HEK293T (cell line): ENCODE results near the gene SSH2.

ENCODE experiments used
- ELF4 ChIP-seq: fragments of 450-650 bp; IDR thresholded peaks from 2 replicates; pipeline ENCODE4 v1.6.1; 2017; ENCODE audit warnings: antibody characterized with exemption
- FOXA1 ChIP-seq: fragments of 450-650 bp; IDR thresholded peaks from 2 replicates; pipeline ENCODE4 v1.6.1; 2016; ENCODE audit warnings: mild to moderate bottlenecking
- SUZ12 ChIP-seq: fragments of 450-650 bp; IDR thresholded peaks from 2 replicates; pipeline ENCODE4 v1.6.1; 2016; ENCODE audit warnings: mild to moderate bottlenecking
- TARDBP ChIP-seq: fragments of 450-650 bp; IDR thresholded peaks from 2 replicates; pipeline ENCODE4 v1.6.1; 2016

- no peak for TF ChIP-seq SUZ12
- TF ChIP-seq FOXA1: no peak
- TF ChIP-seq ELF4: no peak
- TF ChIP-seq TARDBP: no peak
These were observed 207.4 kb downstream of the SSH2 start for GRCh38 chr17:29722411-29723198.
